ENCODE data around the gene ABHD5. TPM values are rescaled to one million over a fixed set of nuclear protein-coding genes. Genes with fewer than 3 reads are reported as not detected.

The ABHD5 gene
- total and polyA plus RNA-seq, 2 of the 13 experiments (the other 11 are each of a cell fraction or from before 2014, with no cell fraction given) = 4.5 to 13.3 TPM

- ATAC-seq (no peak), DNase-seq (ENCODE audit: low spot score) (no peak), FAIRE-seq (no peak)
- Histone ChIP-seq H3K9me3 (ENCODE audit: low read length) (no peaks in the 10 kb centered on the region), H4K20me1 (ENCODE audit: insufficient read depth, low read length) (no peaks in the 10 kb centered on the region), H3K4me3 (replicated peaks in 1 of 3; ENCODE audit: insufficient read depth in 1 of 3, low read depth in 2 of 3, low read length in 3 of 3) (no peak overlapping the region), H3K27ac (ENCODE audit: extremely low read length, insufficient read depth, low read length) (no peak overlapping the region), H3K4me1 (ENCODE audit: insufficient read depth, low read length) (peaks cover 14% of the 10 kb centered on the region; the same call in 1 of the 2 replicates), H3K27me3 (ENCODE audit: control insufficient read depth in 1 of 2, insufficient read depth in 2 of 2, low read length in 2 of 2) (no peaks in the 10 kb centered on the region), H3K4me2 (ENCODE audit: low read depth, low read length) (no peak overlapping the region), H2AFZ (ENCODE audit: low read length) (no peak overlapping the region), H3K9ac (ENCODE audit: insufficient read depth, low read depth, low read length) (no peak overlapping the region), H3K79me2 (ENCODE audit: insufficient read depth, low read length) (no peaks in the 10 kb centered on the region), H3K36me3 (replicated peaks in 1 of 2; ENCODE audit: control insufficient read depth in 1 of 2, insufficient read depth in 2 of 2, low read length in 2 of 2) (no peaks in the 10 kb centered on the region)
- ChIA-PET POLR2A (no interaction called here), CTCF (ENCODE audit: low intra/inter-chr PET ratio, low total read pairs) (no interaction called here)
- intact Hi-C loops (cut with micrococcal nuclease; ENCODE audit: unreplicated experiment) (no loop called here), in situ Hi-C loops (cut with HindIII; ENCODE audit: extremely low pct_ligation_motif_present, low pct_unique_long_range_greater_than_20kb) (no loop called here)
- no TSS peak for BruUV-seq (replicated peaks)
- WGBS (ENCODE audit: low lambda C conversion rate) = 55% methylated on average over 5 of the region's 6 CpGs
- TF ChIP-seq ZNF780A (CRISPR knock-in tag; IDR thresholded peaks at IDR 0.05) = no peak
- TF ChIP-seq SP5 (CRISPR knock-in tag; IDR thresholded peaks at IDR 0.05; ENCODE audit: borderline replicate concordance, low read depth) = no peak
- no peak for TF ChIP-seq NONO (IDR thresholded peaks at IDR 0.05)
- TF ChIP-seq NONO (CRISPR knock-in tag; conservative IDR thresholded peaks at IDR 0.05) = no peak
- no peak for TF ChIP-seq ZNF543 (CRISPR knock-in tag; IDR thresholded peaks at IDR 0.05)
- no peak for TF ChIP-seq HMG20A (CRISPR knock-in tag; IDR thresholded peaks at IDR 0.05; ENCODE audit: borderline replicate concordance)
- TF ChIP-seq RFX3 (CRISPR knock-in tag; IDR thresholded peaks at IDR 0.05) = no peak
- TF ChIP-seq, protein P1, sequence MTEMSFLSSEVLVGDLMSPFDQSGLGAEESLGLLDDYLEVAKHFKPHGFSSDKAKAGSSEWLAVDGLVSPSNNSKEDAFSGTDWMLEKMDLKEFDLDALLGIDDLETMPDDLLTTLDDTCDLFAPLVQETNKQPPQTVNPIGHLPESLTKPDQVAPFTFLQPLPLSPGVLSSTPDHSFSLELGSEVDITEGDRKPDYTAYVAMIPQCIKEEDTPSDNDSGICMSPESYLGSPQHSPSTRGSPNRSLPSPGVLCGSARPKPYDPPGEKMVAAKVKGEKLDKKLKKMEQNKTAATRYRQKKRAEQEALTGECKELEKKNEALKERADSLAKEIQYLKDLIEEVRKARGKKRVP (CRISPR knock-in tag; IDR thresholded peaks at IDR 0.05) = peak in 1 of 2 experiments; percentile 37; a peak in 1 of 4 replicates
- TF ChIP-seq PCBP1 (IDR thresholded peaks at IDR 0.05; ENCODE audit: borderline replicate concordance, low read depth, low read length) = no peak
- TF ChIP-seq, protein P2, sequence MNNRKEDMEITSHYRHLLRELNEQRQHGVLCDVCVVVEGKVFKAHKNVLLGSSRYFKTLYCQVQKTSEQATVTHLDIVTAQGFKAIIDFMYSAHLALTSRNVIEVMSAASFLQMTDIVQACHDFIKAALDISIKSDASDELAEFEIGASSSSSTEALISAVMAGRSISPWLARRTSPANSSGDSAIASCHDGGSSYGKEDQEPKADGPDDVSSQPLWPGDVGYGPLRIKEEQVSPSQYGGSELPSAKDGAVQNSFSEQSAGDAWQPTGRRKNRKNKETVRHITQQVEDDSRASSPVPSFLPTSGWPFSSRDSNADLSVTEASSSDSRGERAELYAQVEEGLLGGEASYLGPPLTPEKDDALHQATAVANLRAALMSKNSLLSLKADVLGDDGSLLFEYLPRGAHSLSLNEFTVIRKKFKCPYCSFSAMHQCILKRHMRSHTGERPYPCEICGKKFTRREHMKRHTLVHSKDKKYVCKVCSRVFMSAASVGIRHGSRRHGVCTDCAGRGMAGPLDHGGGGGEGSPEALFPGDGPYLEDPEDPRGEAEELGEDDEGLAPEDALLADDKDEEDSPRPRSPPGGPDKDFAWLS (CRISPR knock-in tag; IDR thresholded peaks at IDR 0.05; ENCODE audit: borderline replicate concordance) = no peak
- no peak for TF ChIP-seq BCLAF1 (IDR thresholded peaks at IDR 0.05)
- 0 out of 2 replicates have a peak, but pooled peaks have one; percentile 27 for TF ChIP-seq CEBPB (IDR thresholded peaks at IDR 0.05; ENCODE audit: borderline replicate concordance, low read depth, low read length)
- no peak for TF ChIP-seq HNRNPL (IDR thresholded peaks at IDR 0.05; ENCODE audit: low read depth, low read length)
- TF ChIP-seq, protein P3, sequence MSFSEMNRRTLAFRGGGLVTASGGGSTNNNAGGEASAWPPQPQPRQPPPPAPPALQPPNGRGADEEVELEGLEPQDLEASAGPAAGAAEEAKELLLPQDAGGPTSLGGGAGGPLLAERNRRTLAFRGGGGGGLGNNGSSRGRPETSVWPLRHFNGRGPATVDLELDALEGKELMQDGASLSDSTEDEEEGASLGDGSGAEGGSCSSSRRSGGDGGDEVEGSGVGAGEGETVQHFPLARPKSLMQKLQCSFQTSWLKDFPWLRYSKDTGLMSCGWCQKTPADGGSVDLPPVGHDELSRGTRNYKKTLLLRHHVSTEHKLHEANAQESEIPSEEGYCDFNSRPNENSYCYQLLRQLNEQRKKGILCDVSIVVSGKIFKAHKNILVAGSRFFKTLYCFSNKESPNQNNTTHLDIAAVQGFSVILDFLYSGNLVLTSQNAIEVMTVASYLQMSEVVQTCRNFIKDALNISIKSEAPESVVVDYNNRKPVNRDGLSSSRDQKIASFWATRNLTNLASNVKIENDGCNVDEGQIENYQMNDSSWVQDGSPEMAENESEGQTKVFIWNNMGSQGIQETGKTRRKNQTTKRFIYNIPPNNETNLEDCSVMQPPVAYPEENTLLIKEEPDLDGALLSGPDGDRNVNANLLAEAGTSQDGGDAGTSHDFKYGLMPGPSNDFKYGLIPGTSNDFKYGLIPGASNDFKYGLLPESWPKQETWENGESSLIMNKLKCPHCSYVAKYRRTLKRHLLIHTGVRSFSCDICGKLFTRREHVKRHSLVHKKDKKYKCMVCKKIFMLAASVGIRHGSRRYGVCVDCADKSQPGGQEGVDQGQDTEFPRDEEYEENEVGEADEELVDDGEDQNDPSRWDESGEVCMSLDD (CRISPR knock-in tag; IDR thresholded peaks at IDR 0.05; ENCODE audit: borderline replicate concordance) = no peak
Observed at GRCh38 chr3:43647331-43648166, 43.2 kb upstream of the ABHD5 start.

Measured in HepG2 (cell line).